Lower leg skin (tissue), 4 donors: ENCODE data around the gene SLFN13. TPM values are rescaled to one million over a fixed set of nuclear protein-coding genes. Genes with fewer than 3 reads are reported as not detected.
"Not testable (repeated sequence)": the region's sequence is repeated elsewhere in the genome, so short reads cannot be mapped to it uniquely, and the experiment has no call there.

Experiments used
- DNase-seq, 2 donors: peaks; one replicate each; pipeline ENCODE4 v3.0.0-alpha.2; 2019; ENCODE audit warnings: low spot score in 2 of 2
- H3K4me3 ChIP-seq: fragments of 200-600 bp; sonication (generic); 2 replicates; pipeline ENCODE4 v1.5.1; 2017; ENCODE audit warnings: mild to moderate bottlenecking, low read depth; ENCODE audit not compliant: poor library complexity, severe bottlenecking
- CTCF ChIP-seq, 3 donors: fragments of 450-650 bp; IDR thresholded peaks; one replicate each; pipeline ENCODE4 v1.5.1; 2016; ENCODE audit warnings: antibody characterized with exemption in 3 of 3, mild to moderate bottlenecking in 3 of 3, moderate library complexity in 2 of 3
- POLR2A ChIP-seq, 2 donors: fragments of 450-650 bp; IDR thresholded peaks; one replicate each; pipeline ENCODE4 v1.6.1; 2016 to 2017; ENCODE audit warnings: antibody characterized with exemption in 2 of 2, mild to moderate bottlenecking in 1 of 2, moderate library complexity in 1 of 2
- whole genome bisulfite sequencing, 2 donors: methylation state at CpG; one replicate each; pipeline ENCODE4 v1.1.5; 2018; 5-methylcytosine and 5-hydroxymethylcytosine counted together
- intact Hi-C: fragments of 100-400 bp; cut with DNase I; formaldehyde crosslinking; loops from one replicate; pipeline ENCODE4 v1.15.0; 2023; ENCODE audit warnings: low total_unique reads
- total RNA-seq, 4 donors: library from RNA; depleted of rRNA; stranded (reverse); fragments of >200 nt; gene quantifications; one replicate each; pipeline ENCODE4 v1.1.0, GENCODE V29; 2016

Gene SLFN13
- total RNA-seq, 4 donors from 2014 or later, result 2.9 to 7.8 (median 5.1) TPM

GRCh38 chr17:35406568-35406967 lies 42.0 kb downstream of the SLFN13 start:
- no peak for TF ChIP-seq POLR2A (IDR thresholded peaks at IDR 0.05)
- TF ChIP-seq CTCF (IDR thresholded peaks at IDR 0.05), result no peak
- intact Hi-C loops, result no loop called here
- H3K4me3 ChIP-seq, result no peak overlapping the region
- DNase-seq, result no peak
- WGBS, 2 donors, result 74 to 85% methylated on average over 1 of the region's 1 CpG

GRCh38 chr17:35404360-35404759 lies 44.2 kb downstream of the SLFN13 start:
- DNase-seq, result no peak
- 90 to 100% methylated on average over 1 of the region's 1 CpG for WGBS, 2 donors
- intact Hi-C loops, result no loop called here
- no peak for TF ChIP-seq POLR2A (IDR thresholded peaks at IDR 0.05)
- no peak for TF ChIP-seq CTCF (IDR thresholded peaks at IDR 0.05)
- H3K4me3 ChIP-seq, result no peak overlapping the region

- WGBS, 2 donors, result 87 to 91% methylated on average over 13 of the region's 13 CpGs
- DNase-seq, H3K4me3 ChIP-seq, intact Hi-C loops: not testable (repeated sequence)
These were observed 54.8 kb downstream of the SLFN13 start for GRCh38 chr17:35393783-35394182.

- H3K4me3 ChIP-seq, result no peak overlapping the region
- no peak for DNase-seq
- WGBS, 2 donors, result 44 to 47% methylated on average over 2 of the region's 2 CpGs
- intact Hi-C loops, result no loop called here
- TF ChIP-seq POLR2A (IDR thresholded peaks at IDR 0.05) (no peak), CTCF (IDR thresholded peaks at IDR 0.05) (no peak)
These were observed 57.9 kb downstream of the SLFN13 start for GRCh38 chr17:35390663-35391062.

- DNase-seq, result no peak
- intact Hi-C loops, result no loop called here
- TF ChIP-seq CTCF (IDR thresholded peaks at IDR 0.05) (no peak), POLR2A (IDR thresholded peaks at IDR 0.05) (no peak)
- WGBS, 2 donors, result 90 to 91% methylated on average over 2 of the region's 2 CpGs
- no peak overlapping the region for H3K4me3 ChIP-seq
These were observed 58.4 kb downstream of the SLFN13 start for GRCh38 chr17:35390156-35390555.

GRCh38 chr17:35387496-35387895 lies 61.1 kb downstream of the SLFN13 start:
- intact Hi-C loops, result no loop called here
- no peak overlapping the region for H3K4me3 ChIP-seq
- no peak for DNase-seq
- no peak for TF ChIP-seq CTCF (IDR thresholded peaks at IDR 0.05)
- TF ChIP-seq POLR2A (IDR thresholded peaks at IDR 0.05), result no peak

Other genes with a start within 250 kb of the SLFN13 start
- gene SLFN5, start 205.7 kb downstream of the SLFN13 start, total RNA-seq, result 10 to 100 TPM in 2 of 4 donors, 1 to 10 TPM in 2; 6.0 to 14.1 (median 11.2) TPM
- gene SLFN11, start 75.1 kb downstream of the SLFN13 start, total RNA-seq, result 10 to 100 TPM in 1 of 4 donors, 1 to 10 TPM in 3; 3.3 to 11.4 (median 7.0) TPM
- 1 to 10 TPM; 1.2 to 2.5 (median 1.9) TPM for gene SLFN12, start 16.3 kb downstream of the SLFN13 start, total RNA-seq
- gene SLFN12L, start 88.9 kb upstream of the SLFN13 start, total RNA-seq, result under 1 TPM; 0.12 to 0.80 (median 0.46) TPM
- not detected for gene SLFN14, start 112.1 kb upstream of the SLFN13 start, total RNA-seq
- gene PEX12, start 129.8 kb upstream of the SLFN13 start, total RNA-seq, result 1 to 10 TPM; 6.1 to 9.0 (median 6.7) TPM
- 100 to 1,000 TPM in 1 of 4 donors, 10 to 100 TPM in 3; 35.6 to 217 (median 39.7) TPM for gene AP2B1, start 138.6 kb upstream of the SLFN13 start, total RNA-seq